ENCODE results near the gene PREX1.
"Not testable (repeated sequence)": the region's sequence is repeated elsewhere in the genome, so short reads cannot be mapped to it uniquely, and the experiment has no call there.

Gene PREX1

GRCh38 chr20:48846516-48847492 is 19.0 kb upstream of the PREX1 start:
- DNase-seq (ENCODE audit: low spot score): no peak

GRCh38 chr20:48845721-48846306 is 18.0 kb upstream of the PREX1 start:
- no peak for DNase-seq (ENCODE audit: low spot score)

GRCh38 chr20:48844996-48845395 is 17.2 kb upstream of the PREX1 start:
- DNase-seq (ENCODE audit: low spot score): no peak

GRCh38 chr20:48843896-48844295 is 16.1 kb upstream of the PREX1 start:
- not testable (repeated sequence) for DNase-seq (ENCODE audit: low spot score)

GRCh38 chr20:48843057-48843806 is 15.4 kb upstream of the PREX1 start:
- DNase-seq (ENCODE audit: low spot score): no peak

GRCh38 chr20:48841875-48842529 is 14.2 kb upstream of the PREX1 start:
- DNase-seq (ENCODE audit: low spot score): peak; percentile 79

- DNase-seq (ENCODE audit: low spot score): no peak
Observed at GRCh38 chr20:48841196-48841874, 13.5 kb upstream of the PREX1 start.

- no peak for DNase-seq (ENCODE audit: low spot score)
Observed at GRCh38 chr20:48839154-48839917, 11.5 kb upstream of the PREX1 start.

- DNase-seq (ENCODE audit: low spot score): no peak
Observed at GRCh38 chr20:48837014-48837413, 9.2 kb upstream of the PREX1 start.

GRCh38 chr20:48835390-48835789 is 7.6 kb upstream of the PREX1 start:
- no peak for DNase-seq (ENCODE audit: low spot score)

- peak; percentile 27 for DNase-seq (ENCODE audit: low spot score)
Observed at GRCh38 chr20:48834278-48834677, 6.5 kb upstream of the PREX1 start.

- no peak for DNase-seq (ENCODE audit: low spot score)
Observed at GRCh38 chr20:48832405-48832730, 4.6 kb upstream of the PREX1 start.

- peak; percentile 67 for DNase-seq (ENCODE audit: low spot score)
Observed at GRCh38 chr20:48831718-48832404, 4.1 kb upstream of the PREX1 start.

- DNase-seq (ENCODE audit: low spot score): no peak
Observed at GRCh38 chr20:48830826-48831318, 3.1 kb upstream of the PREX1 start.

- no peak for DNase-seq (ENCODE audit: low spot score)
Observed at GRCh38 chr20:48829940-48830339, 2.1 kb upstream of the PREX1 start.

- no peak for DNase-seq (ENCODE audit: low spot score)
Observed at GRCh38 chr20:48828734-48829460, 1.1 kb upstream of the PREX1 start.

GRCh38 chr20:48826883-48827771 is 672 bp downstream of the PREX1 start:
- peak; percentile 46 for DNase-seq (ENCODE audit: low spot score)

- not testable (repeated sequence) for DNase-seq (ENCODE audit: low spot score)
Observed at GRCh38 chr20:48826480-48826879, 1.3 kb downstream of the PREX1 start.
